Cerebellar nuclear complex (tissue), 1 donor: Measurements from ENCODE around the gene HERC2.

ENCODE experiments used
- DNase-seq, 2 experiments: peaks; one replicate each; lab custom pipeline; 2025; lab: John Stamatoyannopoulos, UW

The HERC2 gene

DNA sequence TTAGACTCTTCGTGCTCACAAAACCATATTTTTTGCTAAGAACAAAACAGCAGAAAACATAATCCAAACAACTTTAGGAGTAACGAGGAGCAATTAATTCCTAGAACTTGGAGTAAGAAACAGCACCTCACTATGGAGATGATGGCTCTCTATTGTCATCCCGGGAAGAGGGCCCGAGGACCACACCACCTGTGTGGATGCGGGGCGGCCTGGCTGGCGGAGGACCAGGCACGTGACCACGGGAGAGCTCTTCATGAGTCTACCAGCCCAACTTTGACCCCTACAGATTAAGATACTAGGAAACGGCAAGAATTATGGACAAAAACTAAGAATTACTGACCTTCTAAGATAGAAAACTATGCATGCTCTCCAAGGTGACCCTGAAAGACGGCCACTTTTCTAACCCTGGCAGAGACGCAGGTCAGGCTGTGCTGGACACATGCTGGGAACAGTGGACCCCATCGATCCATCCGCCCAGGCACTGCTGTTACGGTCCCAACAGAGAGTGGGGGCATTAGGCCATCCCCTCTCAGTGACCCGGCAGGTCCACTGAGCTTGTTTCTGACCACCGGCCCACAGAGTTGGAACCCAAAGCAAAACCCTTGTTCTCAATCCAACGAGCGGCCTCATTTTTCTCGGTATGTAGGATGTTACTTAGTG lies 209.7 kb downstream of the HERC2 start:
- no peak for DNase-seq

DNA sequence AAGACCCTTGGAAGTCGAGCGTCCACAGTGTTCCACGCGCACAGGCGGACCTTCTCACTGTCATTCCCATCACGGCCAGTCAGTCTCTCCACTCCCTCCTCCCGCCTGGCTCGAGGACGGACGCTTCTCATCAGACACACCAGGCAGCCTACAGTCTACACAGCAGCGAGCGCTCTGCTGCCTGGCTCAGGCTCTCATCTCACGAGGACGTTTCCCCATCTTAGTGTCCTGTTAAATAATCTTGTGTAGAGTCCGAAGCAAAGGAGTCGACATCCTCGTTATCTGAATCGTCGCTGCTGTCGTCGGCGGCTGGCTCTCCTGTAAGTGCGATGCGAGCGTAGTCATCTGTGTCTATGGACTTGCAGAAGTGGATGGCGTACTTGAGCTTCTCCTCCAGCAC lies 210.4 kb downstream of the HERC2 start:
- DNase-seq, result no peak

DNA sequence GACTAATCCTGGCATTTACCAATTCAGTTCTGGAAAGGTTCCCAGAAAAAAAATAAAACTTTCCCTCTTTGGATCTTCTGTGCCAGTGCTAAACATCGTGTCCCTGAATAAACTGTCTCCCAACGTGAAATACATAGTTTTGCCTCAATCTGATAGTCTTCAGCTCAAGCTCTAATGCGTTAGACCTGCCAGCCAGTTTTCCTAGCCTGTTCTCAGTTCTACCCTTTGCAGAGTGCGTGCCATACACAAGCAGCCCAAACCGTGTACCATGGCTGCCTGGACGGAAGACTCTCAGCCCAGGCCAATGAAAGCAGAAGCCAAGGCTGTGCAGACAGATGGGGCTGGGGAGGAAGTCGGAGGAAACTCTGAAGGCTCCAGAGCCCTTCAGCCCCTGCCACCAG lies 211.5 kb downstream of the HERC2 start:
- peak in 1 of 2 experiments; percentile 43 for DNase-seq

DNA sequence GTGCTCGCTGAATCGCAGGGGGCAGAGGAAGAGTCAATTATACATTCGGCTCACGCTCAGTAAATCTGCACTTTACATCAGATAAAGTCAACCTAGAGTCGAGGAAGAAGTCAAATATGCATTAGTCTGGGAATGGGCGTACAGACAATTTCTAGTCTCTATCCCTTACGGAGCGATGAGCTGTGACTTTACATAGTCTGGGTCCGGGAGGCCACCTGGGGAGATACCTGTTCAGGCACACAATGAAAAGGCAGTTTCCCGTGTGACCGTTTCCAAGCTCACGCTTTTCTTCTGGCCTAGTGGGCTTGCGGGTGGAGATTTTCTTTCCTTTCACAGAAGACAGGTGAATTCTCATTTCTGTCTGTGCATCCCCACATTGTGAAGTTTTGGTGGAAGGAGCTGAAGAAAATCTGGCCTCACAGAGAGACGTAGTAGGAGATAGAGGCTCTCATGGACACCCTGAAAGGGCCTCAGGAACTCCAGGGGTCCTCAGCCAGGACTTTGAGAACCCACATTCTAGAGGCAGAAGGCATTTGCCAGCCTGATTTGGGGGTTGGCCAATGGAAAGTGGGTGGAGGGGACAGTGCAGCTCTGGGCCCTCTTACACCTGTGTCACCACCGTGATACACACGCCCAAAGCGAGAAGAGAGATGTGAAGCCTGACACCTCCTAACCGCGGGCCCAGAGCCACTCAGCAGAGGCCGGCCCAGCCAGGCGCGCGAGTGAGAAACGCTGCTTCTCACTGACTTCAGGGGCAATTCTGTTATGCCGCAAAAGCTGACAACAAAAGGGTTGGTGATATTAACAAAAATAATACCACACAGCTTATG lies 212.1 kb downstream of the HERC2 start:
- DNase-seq, result no peak

DNA sequence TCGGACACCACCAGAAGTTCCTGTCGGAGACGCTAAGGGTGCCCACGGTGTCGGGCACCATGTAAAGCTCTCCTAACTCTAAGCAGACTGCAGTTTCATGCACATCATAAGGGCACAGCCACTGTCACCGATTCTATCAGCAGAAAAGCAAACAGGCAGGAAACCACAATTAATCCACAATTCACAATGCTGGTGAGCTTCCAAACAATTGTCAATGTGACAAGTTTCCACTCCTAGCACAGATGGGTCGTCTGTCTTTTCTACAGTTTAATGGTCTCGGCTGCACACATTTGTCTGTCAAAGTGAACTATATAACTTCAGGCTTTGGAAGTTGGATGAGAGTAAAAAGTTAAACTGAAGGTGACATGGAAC lies 214.1 kb downstream of the HERC2 start:
- no peak for DNase-seq

DNA sequence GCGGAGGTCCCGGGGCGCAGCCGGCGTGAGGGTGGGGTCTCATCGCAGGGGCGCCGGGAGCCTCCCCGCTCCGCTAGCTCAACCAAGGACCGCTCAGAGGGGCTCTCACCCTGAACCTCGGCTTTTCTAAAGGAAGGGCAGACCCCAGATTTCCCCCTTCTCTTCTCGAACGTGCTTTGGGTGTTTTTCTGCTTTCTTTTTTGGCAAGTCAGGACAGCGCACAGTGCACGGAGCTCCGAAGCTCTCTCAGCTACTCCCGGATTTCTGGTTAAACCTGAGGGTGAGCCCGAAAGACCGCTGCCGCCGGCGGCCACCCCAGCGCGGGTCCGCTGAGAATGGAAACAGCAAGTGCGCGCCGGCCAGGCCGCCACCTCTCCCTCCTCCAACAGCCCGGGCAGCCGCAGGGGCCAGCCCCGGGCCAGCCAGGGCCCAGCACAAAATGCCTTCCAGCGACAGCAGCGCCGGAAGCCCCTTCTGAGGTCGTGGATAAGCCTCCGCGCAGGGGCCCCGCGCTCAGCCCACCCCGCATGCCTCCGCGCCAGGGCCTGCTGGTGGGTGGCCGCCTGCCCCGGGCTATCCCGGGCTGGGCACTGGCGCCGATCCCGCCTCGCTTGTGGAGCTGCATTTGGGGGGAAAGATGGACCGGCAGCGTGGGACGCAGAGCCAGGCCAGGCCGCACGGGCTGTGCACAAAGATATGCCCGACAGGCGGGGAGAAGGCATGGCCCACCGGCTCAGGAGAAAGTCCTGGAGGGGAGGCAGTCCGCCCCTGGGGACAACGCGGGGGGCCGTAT lies 214.7 kb downstream of the HERC2 start:
- no peak for DNase-seq

DNA sequence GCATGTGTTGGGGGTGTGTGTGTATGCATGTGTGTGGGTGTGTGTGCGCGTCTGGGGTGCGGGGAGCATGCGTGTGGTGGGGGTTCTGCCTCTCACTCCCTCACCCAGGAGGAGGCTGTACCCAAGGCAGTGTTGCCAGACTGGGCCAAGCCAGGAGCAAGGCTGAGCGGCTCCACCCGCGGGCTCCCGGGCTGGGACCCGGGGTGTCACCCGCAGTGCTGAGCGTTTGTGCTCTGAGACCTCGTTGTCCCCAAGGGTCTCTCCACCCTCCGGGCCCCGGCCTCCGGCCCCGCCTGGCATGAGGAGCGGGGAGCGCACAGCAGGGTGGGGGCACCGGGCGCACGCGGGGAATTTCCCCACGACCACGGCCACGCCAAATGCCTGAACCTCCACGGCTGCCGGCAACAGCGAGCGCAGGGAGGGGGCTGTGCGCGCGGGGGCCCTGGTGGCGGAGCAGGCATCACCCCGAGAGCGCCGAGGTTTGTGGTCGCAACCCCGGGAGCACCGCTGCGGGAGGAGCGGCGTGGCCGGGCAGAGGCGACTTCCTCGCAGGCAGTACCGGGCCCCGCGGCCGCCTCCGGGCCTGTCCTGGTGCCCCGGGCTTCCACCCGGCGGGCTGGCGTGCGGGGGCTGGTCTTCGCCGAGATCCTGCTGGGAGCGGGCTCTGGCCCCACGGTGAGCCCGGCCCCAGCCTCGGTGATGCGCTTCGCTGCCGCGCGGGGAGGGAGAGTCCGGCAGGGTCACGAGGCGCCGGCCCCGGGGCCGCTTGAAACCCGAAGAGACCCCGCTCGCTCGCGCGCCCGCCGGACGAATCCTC lies 215.5 kb downstream of the HERC2 start:
- DNase-seq, result no peak

DNA sequence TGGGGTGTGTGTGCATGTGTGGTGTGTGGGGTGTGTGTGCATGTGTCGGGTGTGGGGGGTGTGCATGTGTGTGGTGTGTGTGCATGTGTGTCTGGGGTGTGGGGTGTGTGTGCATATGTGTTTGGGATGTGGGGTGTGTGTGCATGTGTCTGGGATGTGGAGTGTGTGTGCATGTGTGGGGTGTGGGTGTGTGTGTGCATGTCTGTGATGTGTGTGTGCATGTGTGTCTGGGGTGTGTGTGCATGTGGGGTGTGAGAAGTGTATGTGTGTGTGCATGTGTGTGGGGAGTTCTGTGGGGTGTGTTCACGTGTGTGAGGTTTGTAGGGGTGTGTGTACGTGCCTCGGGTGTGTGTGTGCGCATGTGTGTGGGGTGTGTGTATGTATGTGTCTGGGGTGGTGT lies 216.2 kb downstream of the HERC2 start:
- DNase-seq, result no peak

DNA sequence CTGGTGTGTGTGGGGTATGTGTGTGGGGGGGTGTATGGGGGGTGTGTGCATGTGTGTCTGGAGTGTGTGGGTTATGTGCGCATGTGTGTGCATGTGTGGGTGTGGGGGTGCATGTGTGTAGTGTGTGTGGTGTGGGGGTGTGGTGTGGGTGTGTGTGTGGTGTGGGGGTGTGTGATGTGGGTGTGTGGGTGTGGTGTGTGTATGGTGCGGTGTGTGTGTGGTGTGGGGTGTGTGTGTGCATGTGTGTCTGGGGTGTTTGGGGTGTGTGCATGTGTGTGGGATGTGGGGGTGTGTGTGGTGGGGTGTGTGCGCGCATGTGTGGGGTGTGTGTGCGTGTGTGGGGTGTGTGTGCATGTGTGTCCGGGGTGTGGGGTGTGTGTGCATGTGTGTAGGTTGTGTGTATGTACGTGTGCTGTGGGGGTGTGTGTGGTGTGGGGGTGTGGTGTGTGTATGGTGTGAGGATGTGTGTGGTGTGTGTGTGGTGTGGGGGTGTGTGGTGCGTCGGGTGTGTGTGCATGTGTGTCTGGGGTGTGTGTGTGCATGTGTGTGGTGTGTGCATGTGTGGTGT lies 216.7 kb downstream of the HERC2 start:
- DNase-seq, result no peak

DNA sequence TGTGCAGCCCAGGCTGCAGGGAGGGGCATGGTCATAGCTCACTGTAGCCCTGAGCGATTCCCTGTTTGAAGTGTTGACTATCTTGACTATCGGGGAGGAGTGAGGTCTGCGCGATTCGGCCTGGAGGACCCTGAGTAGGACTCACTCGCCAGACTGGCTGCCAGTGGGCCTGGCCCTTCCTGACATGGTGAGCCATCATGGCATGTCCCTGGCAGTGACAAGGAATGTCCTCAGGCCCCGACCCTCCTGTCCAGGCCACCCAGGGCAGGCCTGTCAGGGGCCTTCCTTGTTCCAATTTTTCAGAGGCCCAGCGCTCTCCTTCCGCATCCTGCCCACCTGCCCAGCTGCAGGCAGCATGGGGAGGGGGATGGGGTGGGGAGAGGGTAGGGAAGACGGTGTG lies 217.7 kb downstream of the HERC2 start:
- no peak for DNase-seq

DNA sequence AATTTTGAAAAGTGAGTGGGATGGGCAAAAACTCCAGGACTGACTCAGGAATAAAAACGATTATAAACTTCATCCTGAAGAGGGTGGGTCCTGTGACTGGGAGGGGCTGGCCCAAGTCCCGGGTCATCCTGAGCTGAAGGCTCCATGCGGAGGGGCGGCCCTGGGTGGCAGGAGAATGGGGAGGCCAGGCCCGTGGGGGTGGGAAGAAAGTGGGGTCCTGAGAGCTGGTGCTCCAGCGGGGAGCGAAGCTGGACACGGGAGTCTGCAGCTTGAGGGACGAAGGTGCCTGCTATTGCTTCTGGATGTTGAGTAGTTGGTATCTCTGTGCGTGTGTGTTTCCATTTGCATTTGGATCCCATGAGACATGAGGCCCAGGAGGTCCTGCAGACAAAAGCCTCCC lies 218.1 kb downstream of the HERC2 start:
- no peak for DNase-seq

DNA sequence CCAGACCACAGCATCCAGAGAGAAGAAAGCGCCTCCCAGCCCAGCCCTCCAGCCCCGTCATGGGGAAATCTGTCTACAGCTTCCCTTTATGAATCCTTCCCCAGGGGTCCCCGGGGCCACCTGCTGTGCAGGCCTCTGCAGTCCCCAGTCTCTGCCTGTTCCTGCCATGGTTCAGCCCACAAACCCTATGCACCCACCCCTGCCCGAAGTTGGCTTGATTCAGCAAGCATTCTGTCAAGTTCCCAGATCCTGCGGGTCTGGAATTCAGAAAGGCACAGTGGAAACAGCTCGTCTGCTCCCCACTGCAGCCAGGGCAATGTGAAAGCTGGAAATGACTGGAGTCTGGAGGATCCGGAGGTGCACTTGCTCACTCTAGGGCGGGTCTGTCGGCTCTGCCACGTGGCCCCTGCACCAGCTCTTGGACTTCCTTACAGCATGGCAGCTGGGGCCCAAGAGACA lies 220.0 kb downstream of the HERC2 start:
- no peak for DNase-seq

DNA sequence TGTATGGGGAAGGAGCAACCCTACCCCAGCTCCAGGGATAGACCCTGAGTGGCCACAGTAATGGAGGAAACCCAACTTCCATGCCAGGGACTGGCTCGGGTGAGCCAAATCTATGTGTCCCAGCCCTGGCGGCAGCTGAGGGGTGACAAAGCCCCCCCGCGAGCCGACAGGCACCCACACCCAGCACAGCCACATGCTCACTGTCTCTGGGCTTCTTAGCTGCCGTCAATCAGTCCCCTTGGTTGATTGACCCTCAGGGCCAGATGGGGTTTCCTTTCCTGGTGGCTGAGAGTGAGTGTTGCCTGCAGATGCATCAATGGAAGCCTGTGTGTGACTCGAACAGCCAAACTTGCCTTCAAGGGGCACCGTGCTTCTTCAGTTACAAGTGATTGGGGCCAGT lies 220.8 kb downstream of the HERC2 start:
- DNase-seq, result no peak

DNA sequence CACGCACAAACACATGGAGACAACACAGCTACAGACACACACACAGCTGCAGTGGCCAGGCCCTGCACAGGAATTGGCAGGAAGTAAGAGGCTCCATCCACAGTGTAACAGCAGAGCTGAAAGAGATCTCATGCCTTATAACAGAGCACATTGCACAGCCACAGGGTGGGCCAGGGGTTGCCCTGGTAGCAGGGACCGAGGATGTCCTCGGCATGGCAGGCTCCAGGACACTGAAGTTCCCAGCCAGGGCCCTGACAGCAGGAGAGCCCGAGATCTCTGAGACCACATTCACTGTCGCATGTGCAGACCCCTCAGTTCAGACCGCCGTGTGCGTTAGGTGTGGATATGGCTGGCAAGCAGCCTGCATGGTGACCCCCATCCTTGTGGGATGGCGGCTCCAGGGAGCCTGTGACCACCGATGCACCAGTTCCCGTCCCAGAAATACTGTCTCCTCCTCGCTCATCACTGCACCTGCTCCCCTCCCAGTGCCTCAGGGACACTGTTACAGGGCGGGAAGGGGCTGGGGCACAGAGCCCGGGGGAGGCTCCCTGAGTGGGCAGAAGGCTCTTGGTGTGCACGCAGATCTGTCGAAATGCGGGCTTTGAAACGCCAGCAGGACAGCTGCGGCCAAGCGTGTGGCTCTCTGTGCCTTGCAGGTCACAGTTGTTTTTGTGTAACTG lies 221.3 kb downstream of the HERC2 start:
- DNase-seq, result no peak

DNA sequence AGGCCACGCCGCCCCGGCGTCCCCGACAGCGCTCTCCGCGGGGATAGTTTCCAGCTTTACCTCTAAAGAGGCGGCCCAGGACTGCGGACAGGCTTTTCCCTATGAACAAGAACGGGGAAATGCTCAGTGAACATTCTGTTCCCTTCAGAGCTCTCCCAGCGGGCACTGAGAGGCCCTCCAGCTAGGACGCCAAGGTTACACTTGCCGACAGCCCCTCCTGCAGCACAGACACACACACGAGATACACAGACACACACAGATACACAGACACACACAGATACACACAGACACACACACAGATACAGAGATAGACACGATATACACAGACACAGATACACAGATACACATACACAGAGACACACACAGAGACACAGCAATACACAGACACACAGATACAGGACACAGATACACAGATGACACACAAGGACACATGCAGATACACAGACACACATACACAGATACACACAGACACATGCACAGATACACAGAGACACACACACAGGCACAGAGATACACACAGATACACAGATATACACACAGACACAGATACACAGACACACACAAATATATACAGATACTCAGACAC lies 222.3 kb downstream of the HERC2 start:
- DNase-seq, result no peak

DNA sequence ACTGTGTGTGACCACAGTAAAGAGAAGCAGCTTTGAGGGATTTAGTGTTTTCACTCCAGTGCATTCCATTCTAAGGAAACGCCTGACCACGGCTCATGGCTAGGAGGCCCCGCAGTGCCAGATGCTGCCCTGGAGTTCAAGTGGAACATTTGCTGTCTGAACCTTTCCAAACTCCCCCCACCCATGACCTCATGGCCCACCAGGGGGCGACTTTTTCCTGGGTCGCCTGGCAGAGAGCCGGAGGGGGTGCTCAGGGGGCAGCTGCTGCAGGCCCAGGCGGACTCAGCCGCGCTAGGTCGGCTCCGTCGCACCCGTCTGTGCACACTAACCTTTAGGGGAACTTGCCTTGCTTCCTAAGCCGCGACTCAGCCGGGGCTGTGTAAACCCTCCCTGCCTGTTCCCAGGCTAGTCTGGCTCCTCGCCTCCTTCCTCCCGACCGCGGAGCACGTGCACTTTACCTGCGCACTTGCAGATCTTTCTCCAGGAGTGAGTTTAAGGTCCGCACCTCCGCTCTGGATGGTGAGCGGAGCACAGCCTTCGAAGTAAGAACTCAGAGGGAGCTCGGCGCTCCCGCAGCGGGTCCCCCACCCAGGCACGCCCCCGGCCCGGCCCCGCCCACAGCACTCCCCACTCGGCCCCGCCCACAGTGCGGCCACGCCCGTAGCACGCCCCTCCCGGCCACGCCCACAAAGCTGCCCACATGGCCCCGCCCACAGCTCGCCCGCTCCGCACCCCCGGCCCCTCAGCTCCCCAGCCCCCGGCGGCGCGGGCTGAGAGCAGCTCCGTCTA lies 223.0 kb downstream of the HERC2 start, which contains the start of gene OCA2:
OCA2 (minus strand) TSS at position 550 of the 789 bp plus-strand sequence. CDS start 17,441 bp downstream, outside the sequence.
- no peak for DNase-seq

DNA sequence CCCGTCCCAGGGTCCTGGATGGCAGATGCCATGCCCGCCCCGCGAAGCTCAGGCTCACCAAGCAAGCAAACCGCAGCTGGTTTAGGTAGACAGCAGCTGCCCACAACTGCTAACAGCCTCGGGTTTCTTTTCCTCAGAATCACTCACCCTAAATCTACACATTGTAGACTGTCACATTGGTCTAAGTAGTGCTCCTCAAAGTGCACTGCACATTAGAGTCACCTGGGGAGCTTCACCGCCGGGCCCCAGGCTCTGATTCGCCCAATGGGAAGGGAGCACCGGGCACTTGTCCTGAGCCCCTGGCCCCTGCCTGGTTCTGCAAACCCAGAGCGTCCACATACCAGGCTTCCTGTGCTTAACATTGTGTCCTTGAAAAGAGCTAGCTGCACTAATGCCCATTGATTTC lies 223.6 kb downstream of the HERC2 start:
- no peak for DNase-seq

DNA sequence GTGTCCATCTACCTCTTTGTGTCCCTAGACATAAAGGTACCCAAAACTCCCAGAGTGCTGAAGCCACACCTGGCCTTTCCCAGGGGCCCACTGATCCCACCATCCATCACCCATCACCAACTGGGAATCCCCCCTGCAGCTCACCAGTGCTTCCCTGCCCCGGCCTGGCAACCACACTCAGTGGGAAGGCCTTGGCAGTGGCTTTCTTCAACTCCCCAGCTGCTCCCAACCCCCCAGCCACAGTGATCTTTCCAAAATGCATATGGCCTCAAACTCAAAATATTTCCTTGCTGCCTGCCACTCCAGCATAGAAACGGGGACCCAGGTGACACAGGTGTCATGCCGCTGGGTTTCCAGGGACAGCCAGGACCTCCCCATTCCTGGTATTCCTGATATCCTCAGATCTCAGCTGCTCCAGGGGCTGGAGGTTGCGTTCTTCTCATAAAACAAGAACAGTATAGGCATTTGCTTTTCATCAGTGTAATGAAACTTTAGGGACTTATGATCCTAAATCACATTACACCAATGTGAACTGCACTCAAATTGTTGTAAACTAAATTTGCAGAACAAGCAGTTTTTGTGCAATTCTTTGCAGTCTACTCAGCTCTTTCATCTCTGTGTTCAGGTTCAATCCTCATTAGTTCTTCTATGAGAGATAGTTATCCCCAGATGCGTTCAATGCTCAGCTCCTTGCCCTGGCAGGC lies 224.2 kb downstream of the HERC2 start:
- no peak for DNase-seq
